HG03342 (cell line): ENCODE data around the gene HBEGF.

Experiments used
- ATAC-seq: cut with Tn5 transposase; IDR thresholded peaks from one replicate; pipeline ENCODE4 v1.9.1; 2021; ENCODE audit warnings: mild to moderate bottlenecking, moderate library complexity; ENCODE audit not compliant: unreplicated experiment

HBEGF gene

DNA sequence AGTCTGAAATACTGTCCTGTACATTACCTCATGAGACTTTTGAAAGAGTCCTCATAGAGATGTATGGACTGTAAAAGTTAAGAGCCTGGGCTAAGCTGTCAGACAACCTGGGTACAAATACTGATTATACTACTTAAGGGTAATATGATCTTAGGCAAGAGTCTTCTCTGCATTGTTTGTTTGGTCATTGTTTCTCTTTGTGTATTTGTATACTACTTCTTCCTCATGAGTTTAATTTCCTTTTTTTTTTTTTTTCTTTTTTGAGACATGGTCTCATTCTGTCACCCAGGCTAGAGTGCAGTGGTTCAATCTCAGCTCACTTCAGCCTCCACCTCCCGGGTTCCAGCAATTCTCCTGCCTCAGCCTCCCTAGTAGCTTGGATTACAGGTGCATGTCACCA lies 40.9 kb downstream of the HBEGF start:
- ATAC-seq = no peak

DNA sequence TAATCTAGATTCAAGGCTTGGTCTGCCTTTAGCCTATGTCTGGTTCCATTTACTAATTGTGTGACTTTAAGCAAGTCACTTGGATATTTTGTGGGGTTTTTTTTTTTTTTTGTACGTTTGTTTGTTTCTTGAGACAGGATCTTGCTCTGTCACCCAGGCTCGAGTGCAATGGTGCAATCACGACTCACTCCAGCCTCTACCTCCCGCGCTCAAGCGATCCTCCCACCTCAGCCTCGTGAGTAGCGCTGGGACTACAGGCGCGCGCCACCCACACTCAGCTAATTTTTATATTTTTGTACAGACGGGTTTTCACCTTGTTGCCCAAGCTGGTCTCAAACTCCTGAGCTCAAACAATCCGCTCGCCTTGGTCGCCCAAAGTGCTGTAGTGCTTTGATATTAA lies 42.4 kb downstream of the HBEGF start:
- no peak for ATAC-seq

GRCh38 chr5:140302786-140303639 lies 43.4 kb downstream of the HBEGF start, which contains the start of gene PFDN1:
TSS of gene PFDN1 (minus strand) at chr5:140303101. CDS start at chr5:140303073, 28 bp downstream.
- peak; percentile 97 for ATAC-seq

DNA sequence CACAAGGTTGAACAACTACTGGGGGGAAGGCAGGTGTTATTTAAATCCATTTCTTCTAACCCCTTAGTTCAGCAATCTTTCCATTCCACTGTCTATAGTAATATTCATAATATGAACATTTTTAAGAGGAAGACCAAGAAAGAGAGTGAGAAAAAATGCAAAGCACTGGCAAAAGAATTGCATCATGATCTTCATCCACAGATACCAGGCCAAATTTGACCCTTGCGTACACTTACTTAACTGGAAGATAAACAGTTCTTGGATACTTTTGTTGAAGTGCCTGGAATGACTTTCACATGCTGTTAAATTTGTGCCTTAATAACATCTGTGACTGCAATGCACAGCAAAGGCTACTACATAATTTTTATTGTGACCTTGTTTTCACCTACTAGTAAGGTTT lies 45.3 kb downstream of the HBEGF start:
- ATAC-seq = no peak

DNA sequence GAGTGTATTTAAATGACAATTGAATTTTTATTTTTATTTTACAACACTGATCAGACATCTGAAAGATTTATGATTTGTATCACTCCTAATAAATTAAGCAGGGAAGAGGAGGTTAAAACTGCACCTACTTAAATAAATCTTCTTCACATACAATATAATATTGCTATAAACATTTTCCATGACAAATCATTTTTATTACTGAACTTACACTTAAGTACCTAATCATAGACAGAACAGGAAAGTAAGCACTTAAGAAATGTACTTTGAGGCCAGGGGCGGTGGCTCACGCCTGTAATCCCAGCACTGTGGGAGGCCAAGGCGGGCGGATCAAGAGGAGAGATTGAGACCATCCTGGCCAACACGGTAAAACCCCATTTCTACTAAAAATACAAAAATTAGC lies 47.3 kb downstream of the HBEGF start:
- no peak for ATAC-seq

DNA sequence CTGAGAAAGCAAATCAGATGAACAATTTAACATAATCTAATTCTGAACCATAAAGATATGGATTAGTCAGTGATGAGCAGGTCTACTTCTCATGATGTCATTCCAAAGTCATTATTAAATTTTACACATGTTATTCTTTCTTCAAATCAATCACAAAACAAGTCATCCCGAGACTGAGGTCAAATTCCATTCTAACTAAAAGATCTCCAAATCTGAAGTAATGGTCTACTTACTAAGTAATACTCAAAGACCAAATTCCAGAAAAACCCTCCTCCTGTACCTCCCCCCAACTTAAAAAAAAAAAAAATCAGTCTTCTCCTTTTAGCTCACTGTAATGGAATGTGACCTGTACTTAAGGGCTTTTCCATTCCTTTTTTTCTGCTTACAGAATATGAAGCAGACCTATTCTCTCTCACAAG lies 48.2 kb downstream of the HBEGF start:
- no peak for ATAC-seq

DNA sequence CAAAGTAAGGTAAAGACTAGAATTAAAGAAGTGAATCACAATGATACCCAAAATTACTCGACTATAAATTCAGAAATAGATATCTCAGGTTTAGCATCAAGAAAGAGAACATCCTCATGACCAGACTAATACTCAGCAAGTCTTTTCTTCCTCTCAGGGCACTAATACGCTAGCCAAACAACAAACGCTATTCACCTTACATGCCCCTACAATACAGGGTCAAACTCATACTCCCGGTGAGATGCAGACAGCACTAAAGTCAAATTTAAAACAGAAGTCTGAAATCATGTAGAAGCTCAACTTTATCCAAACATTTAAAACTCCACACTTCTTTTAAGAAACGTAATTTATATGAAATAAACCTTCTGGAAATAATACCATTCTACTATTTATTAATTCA lies 49.1 kb downstream of the HBEGF start:
- no peak for ATAC-seq

- no peak for ATAC-seq
Observed at GRCh38 chr5:140296289-140296688, 50.1 kb downstream of the HBEGF start.

GRCh38 chr5:140295414-140295813 lies 51.0 kb downstream of the HBEGF start:
- ATAC-seq = no peak

GRCh38 chr5:140294753-140295152 lies 51.6 kb downstream of the HBEGF start:
- no peak for ATAC-seq

DNA sequence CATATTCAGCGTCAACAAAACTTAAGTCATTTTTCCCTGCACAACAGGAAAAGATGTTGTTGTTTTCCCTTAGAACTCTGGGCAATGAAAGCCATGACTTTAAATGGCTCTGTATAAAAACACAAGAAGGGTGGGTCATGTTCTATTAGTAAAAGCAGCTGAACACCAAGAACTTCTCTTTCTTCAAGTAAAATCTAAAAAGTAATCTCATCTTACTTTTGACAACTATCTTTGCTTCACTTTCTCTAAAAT lies 52.6 kb downstream of the HBEGF start:
- ATAC-seq = no peak

DNA sequence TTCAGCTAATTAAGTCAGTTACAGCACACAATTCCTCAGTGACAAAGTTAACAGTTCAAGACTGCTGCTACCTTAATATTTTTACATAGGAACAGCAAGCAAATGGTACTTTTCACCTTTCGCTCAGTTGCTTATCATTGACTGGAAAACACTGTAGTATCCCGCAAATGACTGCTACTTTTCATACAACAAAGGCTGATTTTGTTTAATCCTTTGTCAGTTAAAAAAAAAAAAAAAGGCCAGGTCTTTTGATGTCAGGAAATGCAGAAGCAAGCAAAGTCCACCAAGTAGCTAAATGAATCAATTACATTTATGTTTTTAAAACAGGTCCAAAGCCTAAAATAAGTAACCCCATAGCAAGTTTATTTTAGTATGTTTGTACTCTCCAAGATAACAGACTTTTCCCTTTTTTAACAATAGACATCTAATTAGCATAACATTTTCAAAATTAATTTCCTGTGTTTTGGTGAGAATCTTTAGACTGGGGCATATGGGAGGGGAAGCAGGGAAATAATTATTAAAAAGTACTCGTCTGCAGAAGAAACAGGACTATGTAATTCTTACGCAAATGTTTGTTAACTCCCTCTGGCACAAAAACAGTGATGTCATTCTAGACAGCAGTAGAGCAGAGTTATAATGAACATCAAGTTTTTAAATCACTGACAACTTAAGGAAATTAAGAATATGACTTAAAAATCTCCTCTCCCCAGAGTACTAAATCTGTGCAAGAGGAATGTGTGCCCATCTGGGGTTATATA lies 53.1 kb downstream of the HBEGF start:
- no peak for ATAC-seq

GRCh38 chr5:140292212-140293036 lies 54.0 kb downstream of the HBEGF start:
- ATAC-seq = no peak

- ATAC-seq = no peak
Observed at GRCh38 chr5:140287801-140288521, 58.4 kb downstream of the HBEGF start.

- ATAC-seq = no peak
Observed at GRCh38 chr5:140286424-140286823, 60.0 kb downstream of the HBEGF start.

DNA sequence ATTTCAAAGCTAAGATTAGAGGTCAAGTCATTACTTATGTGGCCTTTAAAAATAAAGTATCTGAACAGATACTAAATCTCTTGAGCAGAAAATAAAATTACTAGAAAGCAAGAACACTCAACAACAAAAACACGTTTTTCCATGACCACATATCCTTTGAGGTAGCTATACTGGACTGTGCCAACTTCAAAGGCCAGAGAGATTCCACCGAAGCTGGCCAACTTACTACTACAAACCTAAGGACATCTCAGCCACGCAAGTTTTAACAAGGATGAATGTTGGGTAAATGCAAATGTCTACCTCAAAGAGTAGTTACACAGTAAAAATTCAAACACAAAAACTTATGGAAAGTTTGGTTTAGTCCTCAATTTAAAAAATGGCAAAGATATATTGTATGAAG lies 62.4 kb downstream of the HBEGF start:
- no peak for ATAC-seq
